Upper lobe of left lung (tissue), 4 donors: Measurements from ENCODE around the gene PNLDC1.

Experiments used
- CTCF ChIP-seq, 6 experiments: fragments of 450-650 bp in 4 of 6; fragments of 200-600 bp in 2 of 6; sonication (generic) in 2 of 6; IDR thresholded peaks; one replicate each; pipeline ENCODE4 v1.5.1; 2016 to 2019; ENCODE audit warnings: antibody characterized with exemption in 6 of 6
- EP300 ChIP-seq, 4 donors: sonication (generic); formaldehyde crosslinking; IDR thresholded peaks; one replicate each; pipeline ENCODE4 v1.5.1; 2017; ENCODE audit warnings: antibody characterized with exemption in 4 of 4, control low read depth in 2 of 4
- POLR2A ChIP-seq, 4 donors: fragments of 450-650 bp; IDR thresholded peaks; one replicate each; pipeline ENCODE4 v1.5.1; 2016 to 2017; ENCODE audit warnings: antibody characterized with exemption in 4 of 4, mild to moderate bottlenecking in 2 of 4

DNA sequence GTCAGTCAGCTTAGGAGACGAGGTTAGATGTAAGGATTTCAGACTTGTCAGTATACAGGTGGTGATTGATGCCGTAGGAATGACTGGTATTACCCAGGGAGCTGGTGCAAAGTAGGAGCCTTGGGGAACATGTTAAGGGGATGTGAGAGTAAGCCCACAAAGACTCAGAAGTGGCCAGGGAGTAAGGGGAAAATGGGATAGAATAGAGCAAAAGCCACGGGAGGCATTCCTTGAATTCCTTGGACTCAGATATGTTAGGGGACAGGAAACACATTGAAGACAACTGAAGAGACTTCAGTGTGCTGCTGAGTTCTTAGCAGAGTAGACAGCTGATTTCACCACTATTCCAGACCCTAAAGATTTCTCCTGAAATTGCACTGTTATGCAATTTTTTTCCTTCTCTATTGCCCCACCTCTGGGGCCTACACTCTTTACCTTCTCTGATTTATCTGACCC is 39.4 kb upstream of the PNLDC1 start:
- TF ChIP-seq POLR2A (IDR thresholded peaks at IDR 0.05), result no peak
- TF ChIP-seq CTCF (IDR thresholded peaks at IDR 0.05), result no peak
- TF ChIP-seq EP300 (IDR thresholded peaks at IDR 0.05), result no peak
